Memory B cell (primary cell): Measurements from ENCODE around the gene ACOT2.
A peak's percentile ranks its signal among the peaks of the same experiment; 100 is the strongest.
"Not testable (repeated sequence)": the region's sequence is repeated elsewhere in the genome, so short reads cannot be mapped to it uniquely, and the experiment has no call there.

Source experiments
- ATAC-seq: fragments of 150-1000 bp; cut with Tn5 transposase; 2 replicates; pipeline ENCODE4 v1.10.0; 2021; ENCODE audit warnings: low read depth, mild to moderate bottlenecking, moderate library complexity
- DNase-seq, 2 donors: peaks; one replicate each; pipeline ENCODE4 v3.0.0; 2022; ENCODE audit warnings: low spot score in 2 of 2
- H3K27ac Mint-ChIP-seq: one replicate; pipeline ENCODE4 v1.8.0; 2022; ENCODE audit warnings: mild to moderate bottlenecking, moderate library complexity, mixed read lengths
- H3K27me3 Mint-ChIP-seq: one replicate; pipeline ENCODE4 v1.8.0; 2022; ENCODE audit warnings: mixed read lengths
- H3K36me3 Mint-ChIP-seq: one replicate; pipeline ENCODE4 v1.8.0; 2022; ENCODE audit warnings: mild to moderate bottlenecking, mixed read lengths
- H3K4me1 Mint-ChIP-seq: one replicate; pipeline ENCODE4 v1.8.0; 2022; ENCODE audit warnings: mixed read lengths
- H3K4me3 Mint-ChIP-seq: one replicate; pipeline ENCODE4 v1.8.0; 2022; ENCODE audit warnings: mild to moderate bottlenecking, moderate library complexity, mixed read lengths
- H3K9me3 Mint-ChIP-seq: one replicate; pipeline ENCODE4 v1.8.0; 2022; ENCODE audit warnings: mixed read lengths

ACOT2 gene

GRCh38 chr14:73582102-73582979, 13.3 kb downstream of the ACOT2 start:
- not testable (repeated sequence) for H3K27me3 Mint-ChIP-seq, DNase-seq, H3K9me3 Mint-ChIP-seq, H3K4me1 Mint-ChIP-seq, H3K4me3 Mint-ChIP-seq
- peak; percentile 93 for ATAC-seq
- peak overlapping the region; percentile 46 for H3K27ac Mint-ChIP-seq
- H3K36me3 Mint-ChIP-seq: peaks cover 15% of the 10 kb centered on the region

- no peak for ATAC-seq
- Mint-ChIP-seq H3K36me3 (no peaks in the 10 kb centered on the region), H3K9me3 (no peaks in the 10 kb centered on the region), H3K27ac (no peak overlapping the region), H3K27me3 (no peaks in the 10 kb centered on the region), H3K4me1 (peaks cover 4% of the 10 kb centered on the region), H3K4me3 (no peak overlapping the region)
- no peak for DNase-seq
Measured at GRCh38 chr14:73588695-73589094, 19.7 kb downstream of the ACOT2 start.

DNA sequence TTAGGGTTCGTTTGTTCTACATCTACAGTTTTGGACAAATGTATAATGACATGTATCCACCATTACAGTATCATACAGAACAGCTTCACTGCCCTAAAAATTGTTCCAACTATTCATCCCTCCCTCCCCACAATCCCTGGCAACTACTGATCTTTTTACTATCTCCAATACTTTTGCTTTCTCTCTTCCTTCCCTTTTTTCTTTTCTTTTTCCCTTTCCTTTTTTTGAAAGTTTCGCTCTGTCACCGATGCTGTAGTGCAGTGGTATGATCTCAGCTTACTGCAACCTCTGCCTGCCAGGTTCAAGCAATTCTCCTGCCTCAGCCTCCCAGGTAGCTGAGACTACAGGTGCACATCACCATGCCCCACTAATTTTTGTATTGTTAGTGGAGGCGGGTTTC, 20.1 kb downstream of the ACOT2 start:
- no peak for DNase-seq
- Mint-ChIP-seq H3K27ac (no peak overlapping the region), H3K36me3 (no peaks in the 10 kb centered on the region), H3K27me3 (no peaks in the 10 kb centered on the region), H3K4me3 (no peak overlapping the region), H3K4me1 (peaks cover 4% of the 10 kb centered on the region), H3K9me3 (no peaks in the 10 kb centered on the region)
- ATAC-seq: no peak

DNA sequence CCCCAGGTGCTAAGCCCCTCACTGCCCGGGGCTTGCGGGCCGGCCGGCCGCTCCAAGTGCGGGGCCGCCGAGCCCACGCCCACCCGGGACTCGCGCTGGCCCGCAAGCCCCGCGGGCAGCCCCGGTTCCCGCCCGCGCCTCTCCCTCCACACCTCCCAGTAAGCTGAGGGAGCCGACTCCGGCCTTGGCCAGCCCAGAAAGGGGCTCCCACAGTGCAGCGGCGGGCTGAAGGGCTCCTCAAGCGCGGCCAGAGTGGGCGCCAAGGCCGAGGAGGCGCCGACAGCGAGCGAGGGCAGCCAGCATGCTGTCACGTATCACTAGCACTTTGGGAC, 21.6 kb downstream of the ACOT2 start:
- H3K9me3 Mint-ChIP-seq, DNase-seq, H3K4me1 Mint-ChIP-seq, H3K27ac Mint-ChIP-seq, H3K36me3 Mint-ChIP-seq, ATAC-seq, H3K27me3 Mint-ChIP-seq: not testable (repeated sequence)
- peak overlapping the region; percentile 87 for H3K4me3 Mint-ChIP-seq

- H3K36me3 Mint-ChIP-seq: peaks cover 1% of the 10 kb centered on the region
- H3K27me3 Mint-ChIP-seq: no peaks in the 10 kb centered on the region
- H3K27ac Mint-ChIP-seq: no peak within 1 kb of the TSS
- peak; percentile 46 to 58 for DNase-seq
- peak within 1 kb of the TSS; percentile 87 for H3K4me3 Mint-ChIP-seq
- peak; percentile 86 for ATAC-seq
- peaks cover 4% of the 10 kb centered on the region for H3K4me1 Mint-ChIP-seq
- H3K9me3 Mint-ChIP-seq: no peaks in the 10 kb centered on the region
Measured at GRCh38 chr14:73591690-73592449, 22.9 kb downstream of the ACOT2 start, which contains the start of gene ACOT4. TSS of gene ACOT4 (plus strand) at chr14:73591873. CDS start at chr14:73591960, 87 bp downstream.

GRCh38 chr14:73594491-73594890, 25.5 kb downstream of the ACOT2 start:
- Mint-ChIP-seq H3K27ac (no peak overlapping the region), H3K27me3 (no peaks in the 10 kb centered on the region), H3K36me3 (peaks cover 1% of the 10 kb centered on the region), H3K4me3 (no peak overlapping the region), H3K9me3 (no peaks in the 10 kb centered on the region), H3K4me1 (peaks cover 4% of the 10 kb centered on the region)
- DNase-seq (no peak), ATAC-seq (no peak)

- peaks cover 1% of the 10 kb centered on the region for H3K36me3 Mint-ChIP-seq
- no peaks in the 10 kb centered on the region for H3K4me1 Mint-ChIP-seq
- ATAC-seq (no peak), DNase-seq (no peak)
- no peaks in the 10 kb centered on the region for H3K9me3 Mint-ChIP-seq
- H3K27ac Mint-ChIP-seq: no peak overlapping the region
- H3K4me3 Mint-ChIP-seq: no peak overlapping the region
- H3K27me3 Mint-ChIP-seq: no peaks in the 10 kb centered on the region
Measured at GRCh38 chr14:73599499-73599898, 30.5 kb downstream of the ACOT2 start.

GRCh38 chr14:73602994-73603393, 34.0 kb downstream of the ACOT2 start:
- H3K4me3 Mint-ChIP-seq: no peak overlapping the region
- H3K4me1 Mint-ChIP-seq: no peaks in the 10 kb centered on the region
- no peaks in the 10 kb centered on the region for H3K27me3 Mint-ChIP-seq
- no peak for DNase-seq
- peaks cover 1% of the 10 kb centered on the region for H3K9me3 Mint-ChIP-seq
- no peak for ATAC-seq
- no peaks in the 10 kb centered on the region for H3K36me3 Mint-ChIP-seq
- no peak overlapping the region for H3K27ac Mint-ChIP-seq

DNA sequence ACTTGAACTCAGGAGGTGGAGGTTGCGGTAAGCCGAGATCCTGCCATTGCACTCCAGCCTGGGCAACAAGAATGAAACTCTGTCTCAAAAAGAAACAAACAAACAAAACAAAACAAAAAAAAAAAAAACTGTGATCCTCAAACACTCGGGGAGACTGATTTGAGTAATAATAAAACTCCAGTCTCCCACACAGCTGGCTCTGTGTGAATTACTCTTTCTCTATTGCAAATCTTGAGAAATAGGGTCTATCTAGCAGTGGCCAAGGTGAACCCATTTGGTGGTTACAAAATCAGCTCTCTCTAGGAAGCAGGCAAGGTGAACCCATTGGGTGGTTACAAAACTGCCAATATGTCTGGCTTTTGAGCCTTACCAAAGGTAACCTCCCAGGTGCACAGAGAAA, 37.3 kb downstream of the ACOT2 start:
- Mint-ChIP-seq H3K9me3 (peaks cover 1% of the 10 kb centered on the region), H3K27me3 (no peaks in the 10 kb centered on the region), H3K4me1 (no peaks in the 10 kb centered on the region), H3K27ac (no peak overlapping the region), H3K4me3 (no peak overlapping the region), H3K36me3 (no peaks in the 10 kb centered on the region)
- DNase-seq (no peak), ATAC-seq (no peak)

- no peak for ATAC-seq
- no peaks in the 10 kb centered on the region for H3K36me3 Mint-ChIP-seq
- H3K4me1 Mint-ChIP-seq: no peaks in the 10 kb centered on the region
Measured at GRCh38 chr14:73607241-73607640, 38.2 kb downstream of the ACOT2 start.

DNA sequence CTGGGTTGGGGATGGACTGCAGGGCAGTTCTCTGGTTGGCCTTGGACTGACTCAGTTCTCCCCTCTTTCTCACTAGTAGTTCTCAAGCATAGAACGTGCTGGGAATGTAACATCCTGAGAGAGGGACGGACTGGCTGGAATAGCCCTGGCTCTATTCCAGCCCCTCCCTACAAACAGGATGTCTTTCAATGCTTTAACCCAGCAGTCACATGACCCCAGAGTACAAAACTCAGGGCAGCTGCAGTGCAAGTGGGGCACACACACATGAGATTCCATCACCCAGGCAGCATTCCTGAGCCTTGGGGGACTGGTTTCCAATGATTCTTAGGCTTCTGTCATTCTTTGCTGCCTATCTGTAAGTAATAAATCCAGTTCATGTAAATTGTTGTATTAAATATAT, 41.7 kb downstream of the ACOT2 start:
- H3K27me3 Mint-ChIP-seq: no peaks in the 10 kb centered on the region
- ATAC-seq: no peak
- H3K9me3 Mint-ChIP-seq: no peaks in the 10 kb centered on the region
- DNase-seq: no peak
- no peaks in the 10 kb centered on the region for H3K36me3 Mint-ChIP-seq
- H3K27ac Mint-ChIP-seq: no peak overlapping the region
- no peaks in the 10 kb centered on the region for H3K4me1 Mint-ChIP-seq
- no peak overlapping the region for H3K4me3 Mint-ChIP-seq

More at GRCh38 chr14:73607241-73607640, 38.2 kb downstream of the ACOT2 start:
- no peak overlapping the region for H3K27ac Mint-ChIP-seq
- no peak overlapping the region for H3K4me3 Mint-ChIP-seq
- peaks cover 1% of the 10 kb centered on the region for H3K9me3 Mint-ChIP-seq
- no peaks in the 10 kb centered on the region for H3K27me3 Mint-ChIP-seq
- DNase-seq: no peak

DNA sequence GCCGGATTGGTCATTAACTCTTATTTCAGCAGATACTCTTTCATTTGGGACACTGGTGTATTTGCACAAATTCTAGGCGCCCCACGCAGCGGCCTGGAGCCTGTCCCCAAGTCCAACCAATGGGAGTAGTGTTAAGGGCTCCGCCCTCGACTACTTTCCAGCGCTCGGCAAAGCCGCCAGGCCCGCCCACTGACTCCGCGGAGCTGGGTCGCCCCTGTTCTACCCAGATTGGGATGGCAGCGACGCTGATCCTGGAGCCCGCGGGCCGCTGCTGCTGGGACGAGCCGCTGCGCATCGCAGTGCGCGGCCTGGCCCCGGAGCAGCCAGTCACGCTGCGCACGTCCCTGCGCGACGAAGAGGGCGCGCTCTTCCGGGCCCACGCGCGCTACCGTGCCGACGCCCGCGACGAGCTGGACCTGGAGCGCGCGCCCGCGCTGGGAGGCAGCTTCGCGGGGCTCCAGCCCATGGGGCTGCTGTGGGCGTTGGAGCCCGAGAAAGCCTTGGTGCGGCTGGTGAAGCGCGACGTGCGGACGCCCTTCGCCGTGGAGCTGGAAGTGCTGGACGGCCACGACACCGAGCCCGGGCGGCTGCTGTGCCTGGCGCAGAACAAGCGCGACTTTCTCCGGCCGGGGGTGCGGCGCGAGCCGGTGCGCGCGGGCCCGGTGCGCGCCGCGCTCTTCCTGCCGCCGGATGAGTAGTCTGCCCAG, 43.5 kb downstream of the ACOT2 start, which contains the start of gene ACOT6:
TSS of gene ACOT6 (plus strand) at position 179 of the 707 bp plus-strand sequence. CDS start at position 234, 55 bp downstream.
- H3K36me3 Mint-ChIP-seq: no peaks in the 10 kb centered on the region
- peak; percentile 82 for ATAC-seq
- peak within 1 kb of the TSS; percentile 91 for H3K4me3 Mint-ChIP-seq
- peak within 1 kb of the TSS; percentile 81 for H3K27ac Mint-ChIP-seq
- H3K27me3 Mint-ChIP-seq: no peaks in the 10 kb centered on the region
- no peaks in the 10 kb centered on the region for H3K4me1 Mint-ChIP-seq
- DNase-seq: peak; percentile 43 to 66
- no peaks in the 10 kb centered on the region for H3K9me3 Mint-ChIP-seq

DNA sequence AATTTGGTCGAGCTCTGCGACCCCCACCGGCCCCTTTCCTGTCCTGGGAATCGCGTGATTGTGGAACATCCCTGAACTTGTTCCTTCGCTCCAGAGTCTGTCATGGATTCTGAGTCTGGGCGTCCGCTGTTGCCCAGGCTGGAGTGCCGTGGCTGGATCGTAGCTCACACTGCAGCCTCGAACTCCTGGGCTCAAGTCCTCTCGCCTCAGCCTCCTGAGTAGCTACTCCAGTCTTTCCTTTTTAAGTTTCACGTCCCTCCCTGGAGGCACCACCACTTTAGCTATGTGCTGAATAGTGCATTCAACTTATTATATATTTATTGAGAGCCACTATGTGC, 44.0 kb downstream of the ACOT2 start:
- no peak for DNase-seq
- no peaks in the 10 kb centered on the region for H3K4me1 Mint-ChIP-seq
- no peaks in the 10 kb centered on the region for H3K27me3 Mint-ChIP-seq
- H3K27ac Mint-ChIP-seq: peak overlapping the region; percentile 81
- ATAC-seq: peak; percentile 4
- no peaks in the 10 kb centered on the region for H3K9me3 Mint-ChIP-seq
- H3K36me3 Mint-ChIP-seq: no peaks in the 10 kb centered on the region
- H3K4me3 Mint-ChIP-seq: peak overlapping the region; percentile 91

DNA sequence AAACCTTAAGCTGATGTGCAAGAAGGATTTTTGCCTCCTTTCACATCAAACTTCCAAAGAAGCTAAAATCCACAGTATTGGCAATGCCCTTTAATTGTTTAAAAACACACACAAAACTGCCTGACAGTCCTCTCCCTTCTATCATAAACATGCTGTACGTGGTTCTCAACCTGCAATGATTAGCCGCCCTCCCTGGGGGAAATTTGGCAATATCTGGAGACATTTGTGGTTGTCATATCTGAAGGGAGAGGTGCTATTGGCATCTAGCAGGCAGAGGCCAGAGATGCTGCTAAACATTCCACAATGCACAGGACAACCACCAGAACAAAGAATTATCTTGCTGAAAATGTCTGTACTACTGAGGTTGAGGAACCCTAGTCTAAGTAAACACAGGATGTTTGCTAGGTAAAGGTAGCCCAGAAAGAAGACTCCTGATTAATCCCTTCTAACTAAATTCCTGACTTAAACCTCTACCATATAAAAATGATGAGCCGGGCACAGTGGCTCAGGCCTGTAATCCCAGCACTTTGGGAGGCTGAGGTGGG, 44.5 kb downstream of the ACOT2 start:
- Mint-ChIP-seq H3K27ac (peak overlapping the region; percentile 81), H3K4me1 (no peaks in the 10 kb centered on the region), H3K36me3 (no peaks in the 10 kb centered on the region), H3K9me3 (no peaks in the 10 kb centered on the region), H3K27me3 (no peaks in the 10 kb centered on the region), H3K4me3 (peak overlapping the region; percentile 91)
- DNase-seq (no peak), ATAC-seq (no peak)
